ENCODE data around the gene GRIK4.

GRCh38 chr11:120571476-120571875, 59.9 kb downstream of the GRIK4 start:
- no peak for TF ChIP-seq CTCF (IDR thresholded peaks at IDR 0.05; ENCODE audit: insufficient read depth, low read depth, low read length)
- TF ChIP-seq EZH2 (IDR thresholded peaks at IDR 0.05; ENCODE audit: insufficient read depth, low read length) = no peak
